Measurements from ENCODE around the gene PEX26. TPM values are rescaled to one million over a fixed set of nuclear protein-coding genes. Genes with fewer than 3 reads are reported as not detected.

The PEX26 gene
- total and polyA plus RNA-seq, 2 experiments from 2014 or later: 4.0 to 48.9 TPM

- TF ChIP-seq REST (IDR thresholded peaks at IDR 0.05; ENCODE audit: unreplicated experiment): no peak
- no peak for TF ChIP-seq CREB1 (CRISPR knock-in tag; IDR thresholded peaks at IDR 0.05; ENCODE audit: low read depth)
Observed at GRCh38 chr22:18070041-18070440, 7.7 kb upstream of the PEX26 start (continued).

- no peaks in the 10 kb centered on the region for H3K9me2 ChIP-seq (ENCODE audit: insufficient read depth)
- peak; percentile 24 for DNase-seq (ENCODE audit: low spot score)
- Mint-ChIP-seq H3K4me1 (no peaks in the 10 kb centered on the region; the same call in 1 of the 3 replicates), H3K27me3 (ENCODE audit: insufficient read depth, low read depth, poor library complexity) (peaks cover 3% of the 10 kb centered on the region), H3K9me3 (no peaks in the 10 kb centered on the region), H3K4me3 (no peak overlapping the region), H3K27ac (no peak overlapping the region), H3K36me3 (ENCODE audit: low read depth) (no peaks in the 10 kb centered on the region)
- no peak overlapping the region for H3K4me2 ChIP-seq
- no peak overlapping the region for H3K27ac ChIP-seq (ENCODE audit: low read depth)
- no peaks in the 10 kb centered on the region for H3K79me2 ChIP-seq (replicated peaks; ENCODE audit: insufficient read depth)
- no peak overlapping the region for H3K4me3 ChIP-seq
- H4K20me1 ChIP-seq (replicated peaks; ENCODE audit: insufficient read depth): no peaks in the 10 kb centered on the region
- H3K27me3 ChIP-seq (ENCODE audit: insufficient read depth): no peaks in the 10 kb centered on the region
- H3K4me1 ChIP-seq (ENCODE audit: insufficient read depth): no peaks in the 10 kb centered on the region
- no peak overlapping the region for H2AFZ ChIP-seq
- no peaks in the 10 kb centered on the region for H3K36me3 ChIP-seq (ENCODE audit: insufficient read depth)
- TF ChIP-seq CREB1 (CRISPR knock-in tag; IDR thresholded peaks at IDR 0.05; ENCODE audit: low read depth) (no peak), EZH2phosphoT487 (IDR thresholded peaks at IDR 0.05; ENCODE audit: unreplicated experiment) (no peak), CTCF (conservative IDR thresholded peaks at IDR 0.05; ENCODE audit: low read depth in 2 of 2) (peak; percentile 48 to 73), NANOG (IDR thresholded peaks at IDR 0.05; ENCODE audit: borderline replicate concordance) (no peak), REST (IDR thresholded peaks at IDR 0.05; ENCODE audit: unreplicated experiment) (no peak), ZNF114 (CRISPR knock-in tag; IDR thresholded peaks at IDR 0.05) (no peak)
- ATAC-seq: peak; percentile 29; the same call in 1 of the 3 replicates
- H3F3A ChIP-seq (replicated peaks; ENCODE audit: low read depth): no peaks in the 10 kb centered on the region
Observed at GRCh38 chr22:18070556-18071306, 7.1 kb upstream of the PEX26 start.

Data from GM23338 (cell line).